Pulmonary artery endothelial cell (primary cell): Measurements from ENCODE around the gene NOD2. TPM values are rescaled to one million over a fixed set of nuclear protein-coding genes. Genes with fewer than 3 reads are reported as not detected.

ENCODE experiments used
- DNase-seq: peaks from one replicate; pipeline ENCODE4 v3.0.0-alpha.2; 2011; ENCODE audit warnings: low read depth, low spot score
- total RNA-seq: library from RNA; depleted of rRNA; stranded (reverse); fragments of >200 nt; gene quantifications from 2 replicates; pipeline ENCODE4 v1.2.3, GENCODE V29; 2014

Gene NOD2
- total RNA-seq, 1 donor from 2014 or later, result 0.26 TPM

GRCh38 chr16:50669741-50670140 lies 23.7 kb upstream of the NOD2 start:
- no peak for DNase-seq

- no peak for DNase-seq
Measured at GRCh38 chr16:50670476-50670875, 22.9 kb upstream of the NOD2 start.

- no peak for DNase-seq
Measured at GRCh38 chr16:50671644-50672260, 21.7 kb upstream of the NOD2 start.

- no peak for DNase-seq
Measured at GRCh38 chr16:50673496-50674275, 19.7 kb upstream of the NOD2 start.

DNA sequence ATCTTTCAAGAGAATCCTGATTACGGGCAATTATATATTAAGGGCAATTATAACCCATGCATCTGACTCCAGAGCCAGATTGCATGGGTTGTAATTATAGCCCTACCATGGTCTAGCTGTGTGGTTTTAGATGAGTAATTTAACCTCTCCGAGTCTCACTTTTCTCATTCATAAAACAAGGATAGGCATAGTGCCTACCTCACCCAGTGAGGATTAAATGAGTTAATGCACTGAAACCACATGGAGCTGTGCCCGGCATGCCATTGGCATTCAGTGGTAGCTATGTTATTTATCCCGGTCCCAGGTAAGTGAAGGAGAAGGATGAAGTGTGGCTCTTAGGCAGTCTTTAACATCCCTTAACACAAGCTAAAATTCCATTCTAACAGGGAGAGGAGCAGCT lies 18.6 kb upstream of the NOD2 start:
- no peak for DNase-seq

DNA sequence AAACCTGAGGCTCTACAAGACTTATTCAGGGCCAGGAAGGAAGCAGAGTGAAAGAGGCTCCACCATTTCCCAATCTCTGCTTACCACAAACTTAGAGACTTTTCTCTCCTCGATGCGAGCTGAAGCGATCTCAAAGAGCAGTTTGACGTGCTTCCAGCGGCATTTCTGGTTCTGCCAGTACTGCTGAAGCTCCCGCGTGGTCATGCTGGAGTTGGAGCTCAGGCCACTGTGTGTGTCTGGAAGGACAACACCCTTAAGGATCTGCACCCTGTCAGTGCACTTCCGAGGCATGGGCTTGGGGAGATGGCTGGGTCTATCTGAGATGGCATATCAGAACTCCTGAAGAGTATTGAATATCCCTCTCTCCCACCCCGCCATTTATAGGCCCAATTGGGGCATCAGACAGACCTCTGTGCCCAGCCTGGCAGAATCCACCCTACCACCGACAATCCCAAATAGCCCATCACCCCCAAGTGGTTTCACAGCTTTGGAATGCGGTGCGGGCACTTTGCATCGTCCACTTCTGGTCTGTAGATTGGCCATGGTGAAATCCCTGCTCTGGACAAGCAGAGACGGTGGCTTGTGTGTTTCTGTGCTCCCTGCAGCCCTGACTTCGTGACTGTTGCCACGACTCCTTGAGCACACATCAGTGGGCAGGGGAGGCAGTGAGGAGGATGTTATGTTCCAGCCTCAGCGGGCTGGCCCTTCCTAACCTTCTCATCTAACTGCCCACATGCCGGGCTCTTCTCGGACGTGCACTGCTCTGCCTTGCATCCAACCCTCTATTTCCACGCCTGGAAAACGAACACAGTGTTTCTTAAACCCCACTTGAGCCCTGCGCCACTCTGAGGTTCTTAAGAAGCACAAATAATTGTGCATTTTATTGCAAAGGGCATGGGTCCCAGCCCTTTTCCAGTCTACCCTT lies 17.5 kb upstream of the NOD2 start:
- no peak for DNase-seq

GRCh38 chr16:50676684-50677225 lies 16.7 kb upstream of the NOD2 start:
- no peak for DNase-seq

GRCh38 chr16:50677351-50677750 lies 16.1 kb upstream of the NOD2 start:
- no peak for DNase-seq

GRCh38 chr16:50678531-50678930 lies 14.9 kb upstream of the NOD2 start:
- no peak for DNase-seq

DNA sequence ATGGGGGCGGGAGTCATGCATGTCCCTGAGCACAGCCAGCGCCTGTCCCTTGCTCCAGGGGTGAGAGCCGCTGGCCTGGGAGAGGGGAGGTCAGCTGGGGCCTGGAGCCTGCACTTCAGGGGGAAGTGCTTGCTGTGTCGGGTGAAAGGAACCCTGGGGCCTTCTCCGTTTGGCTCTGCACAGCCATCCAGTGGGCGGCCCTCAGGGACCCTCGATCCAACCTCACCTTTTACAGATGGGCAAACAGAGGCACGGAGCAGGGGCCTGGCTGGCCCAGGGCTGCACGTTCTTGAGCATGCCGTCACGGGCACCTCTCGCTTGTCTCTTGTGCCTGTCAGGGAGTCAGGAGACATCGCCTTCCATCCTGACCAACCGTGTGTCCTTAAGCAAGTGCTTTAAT lies 14.1 kb upstream of the NOD2 start:
- no peak for DNase-seq

- no peak for DNase-seq
Measured at GRCh38 chr16:50679676-50680555, 13.5 kb upstream of the NOD2 start.

GRCh38 chr16:50680556-50680893 lies 12.9 kb upstream of the NOD2 start:
- no peak for DNase-seq

GRCh38 chr16:50681021-50681885 lies 12.2 kb upstream of the NOD2 start, which contains the start of gene SNX20:
SNX20 (minus strand) TSS chr16:50681312; CDS start chr16:50677526, 3,786 bp downstream.
- no peak for DNase-seq

DNA sequence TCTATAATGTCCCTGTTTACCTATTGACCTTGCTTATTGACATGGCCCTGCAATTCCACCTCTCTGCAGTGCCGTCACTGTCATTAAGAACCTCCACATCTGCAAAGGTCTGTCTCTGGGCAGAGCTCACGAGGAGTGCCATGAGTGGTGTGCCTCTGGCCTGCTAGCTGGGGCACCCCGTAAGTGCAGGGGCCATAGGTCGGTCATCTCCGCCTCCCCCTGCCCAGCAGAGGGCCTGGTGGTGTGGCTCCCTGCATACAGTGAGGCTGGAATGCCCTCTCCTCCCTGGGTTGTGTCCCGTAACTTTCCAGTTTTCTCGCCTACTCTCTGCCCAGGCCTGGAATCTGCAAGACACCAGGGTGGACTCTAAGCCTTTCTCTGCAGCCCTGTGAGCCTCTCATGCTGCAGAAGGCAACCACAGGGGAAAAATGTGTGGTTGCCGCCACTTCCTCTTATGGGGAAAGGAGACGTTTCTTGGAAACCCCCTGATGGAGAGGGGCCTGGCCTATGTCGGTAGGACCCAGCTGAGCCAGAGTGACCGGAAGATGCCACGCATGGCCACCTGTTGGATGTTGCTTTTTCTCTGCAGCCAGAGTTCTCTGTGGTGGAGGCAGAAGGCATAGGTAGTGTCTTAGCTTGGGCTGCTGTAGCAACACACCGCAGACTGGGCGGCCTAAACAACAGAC lies 9.6 kb upstream of the NOD2 start:
- no peak for DNase-seq

DNA sequence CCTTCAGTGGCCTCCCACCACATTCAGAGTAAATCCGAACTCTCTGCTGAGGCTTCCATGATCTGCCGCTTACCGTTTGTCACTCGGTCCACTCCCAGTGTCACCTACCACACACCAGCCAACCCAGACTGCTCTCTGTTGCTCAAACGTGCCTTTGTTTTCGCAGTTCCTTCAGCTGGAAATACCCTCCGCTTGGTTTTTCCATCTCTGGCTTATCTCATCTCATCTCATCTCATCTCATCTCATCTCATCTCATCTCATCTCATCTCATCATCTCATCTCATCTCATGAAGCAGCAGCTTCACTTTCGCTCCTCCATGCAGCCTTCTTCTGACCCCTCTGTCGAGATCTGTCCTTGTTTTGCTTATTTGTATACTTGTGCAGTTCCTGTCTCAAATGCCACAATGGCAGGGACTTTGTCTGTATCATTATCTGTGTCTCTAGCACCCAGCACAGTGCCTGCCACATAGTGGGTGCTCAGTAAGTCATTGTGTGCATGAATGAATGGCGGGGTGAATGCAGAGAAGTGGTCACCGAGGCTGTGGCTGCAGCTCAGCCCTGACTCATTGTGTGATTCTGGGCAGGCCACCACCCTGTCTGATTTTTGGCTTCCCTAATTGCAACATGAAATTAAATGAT lies 8.5 kb upstream of the NOD2 start:
- DNase-seq, result no peak

DNA sequence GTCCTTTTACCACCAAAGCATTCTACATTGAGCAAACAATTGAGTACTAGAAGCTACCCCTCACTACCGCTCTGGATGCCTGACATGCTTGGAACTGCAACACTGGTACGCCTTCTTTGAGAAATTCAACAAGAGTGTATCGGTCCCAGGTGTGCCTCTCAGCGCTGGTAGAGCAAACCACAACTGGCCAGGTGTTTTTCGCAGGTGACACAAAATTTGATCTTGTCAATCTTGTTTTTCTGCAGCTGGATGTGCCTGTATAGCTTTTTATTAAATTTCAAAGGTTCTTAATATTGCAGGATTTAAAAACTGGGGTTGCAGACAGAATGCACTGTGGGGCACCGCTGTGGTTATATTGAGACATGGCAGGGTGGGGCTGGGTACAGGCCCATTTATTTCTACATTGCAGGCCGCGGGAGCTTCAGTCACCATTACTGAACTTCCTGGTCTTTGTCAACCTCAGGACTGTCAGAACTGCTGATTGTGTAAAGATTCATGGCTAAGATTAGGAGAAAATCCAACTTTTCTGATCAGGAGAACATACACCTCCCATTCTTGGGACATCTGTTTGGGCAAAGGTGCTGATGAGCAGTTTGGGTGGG lies 7.8 kb upstream of the NOD2 start:
- DNase-seq, result no peak

DNA sequence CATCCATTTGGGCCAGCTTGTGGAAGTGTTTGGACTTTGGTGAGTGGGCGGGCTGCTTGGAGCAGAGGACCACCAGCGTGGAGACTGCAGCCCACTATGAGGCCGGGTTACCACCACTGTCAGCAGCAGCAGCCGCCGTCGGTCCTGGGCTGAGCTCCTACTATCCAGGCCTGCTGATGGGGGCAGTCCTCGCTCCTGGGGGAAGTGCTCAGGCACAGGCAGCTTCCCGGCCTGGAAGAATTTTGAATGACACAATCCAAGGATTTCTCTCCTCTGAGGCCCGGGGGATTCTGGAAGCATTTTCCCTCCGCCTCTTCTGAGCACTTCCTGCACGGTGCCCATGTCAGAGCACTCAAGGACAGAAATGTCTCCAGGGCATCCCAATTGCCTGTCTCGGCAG lies 5.3 kb upstream of the NOD2 start:
- no peak for DNase-seq

- no peak for DNase-seq
Measured at GRCh38 chr16:50688867-50689266, 4.5 kb upstream of the NOD2 start.
